Neutrophil (primary cell): Measurements from ENCODE around the gene MYBPH.

ENCODE experiments used
- H3K27ac ChIP-seq: fragments of 200-600 bp; sonication (generic); 2 replicates; pipeline ENCODE4 v1.5.1; 2016; ENCODE audit warnings: mild to moderate bottlenecking, moderate library complexity
- H3K27me3 ChIP-seq: fragments of 200-600 bp; sonication (generic); 2 replicates; pipeline ENCODE4 v1.6.0; 2016; ENCODE audit warnings: mild to moderate bottlenecking
- H3K36me3 ChIP-seq: fragments of 200-600 bp; sonication (generic); 2 replicates; pipeline ENCODE4 v1.5.1; 2017
- H3K4me1 ChIP-seq, 2 experiments: fragments of 200-600 bp in 1 of 2; sonication (generic) in 1 of 2; 1 replicate in 1 of 2; 2 replicates in 1 of 2; pipeline versions ENCODE4 v1.5.1 to v1.6.1; 2013 to 2016; ENCODE audit warnings: low read depth in 1 of 2, low read length in 1 of 2, mild to moderate bottlenecking in 1 of 2, moderate library complexity in 1 of 2; ENCODE audit not compliant: control insufficient read depth in 1 of 2, insufficient read depth in 1 of 2
- H3K4me3 ChIP-seq, 2 experiments: fragments of 200-600 bp in 1 of 2; sonication (generic) in 1 of 2; 1 replicate in 1 of 2; 2 replicates in 1 of 2; pipeline ENCODE4 v1.5.1; 2013 to 2016; ENCODE audit warnings: low read depth in 1 of 2, low read length in 1 of 2, mild to moderate bottlenecking in 1 of 2, moderate library complexity in 1 of 2
- H3K9me3 ChIP-seq: fragments of 200-600 bp; sonication (generic); 2 replicates; pipeline ENCODE4 v1.5.1; 2016
- TF ChIP-seq, protein P1 (sequence below): fragments of 200-600 bp; sonication (generic); IDR thresholded peaks from 2 replicates; pipeline ENCODE4 v1.5.1; 2016; ENCODE audit warnings: antibody characterized with exemption

MYBPH gene

DNA sequence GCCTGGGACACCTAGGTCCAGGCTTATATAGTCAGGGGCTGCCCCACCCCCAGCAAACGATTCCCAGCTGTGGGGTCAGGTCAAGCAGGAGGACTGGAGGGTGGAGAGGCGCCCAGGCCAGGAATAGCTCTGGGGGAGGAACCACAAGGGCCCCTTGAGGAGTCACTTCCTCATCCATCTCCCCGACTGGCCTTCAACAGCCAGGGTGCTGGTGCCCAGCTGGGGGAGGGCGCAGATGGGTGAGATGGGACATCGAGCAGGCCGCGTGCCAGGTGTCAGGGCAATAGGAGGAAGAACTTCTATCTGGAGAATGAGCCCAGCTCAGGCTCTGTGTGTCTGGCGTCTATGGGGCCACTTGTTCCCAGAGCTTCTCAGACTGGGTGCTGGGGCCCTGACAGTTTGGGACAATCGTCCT is 208 bp upstream of the MYBPH start:
- H3K27me3 ChIP-seq = no peaks in the 10 kb centered on the region
- TF ChIP-seq, protein P1, sequence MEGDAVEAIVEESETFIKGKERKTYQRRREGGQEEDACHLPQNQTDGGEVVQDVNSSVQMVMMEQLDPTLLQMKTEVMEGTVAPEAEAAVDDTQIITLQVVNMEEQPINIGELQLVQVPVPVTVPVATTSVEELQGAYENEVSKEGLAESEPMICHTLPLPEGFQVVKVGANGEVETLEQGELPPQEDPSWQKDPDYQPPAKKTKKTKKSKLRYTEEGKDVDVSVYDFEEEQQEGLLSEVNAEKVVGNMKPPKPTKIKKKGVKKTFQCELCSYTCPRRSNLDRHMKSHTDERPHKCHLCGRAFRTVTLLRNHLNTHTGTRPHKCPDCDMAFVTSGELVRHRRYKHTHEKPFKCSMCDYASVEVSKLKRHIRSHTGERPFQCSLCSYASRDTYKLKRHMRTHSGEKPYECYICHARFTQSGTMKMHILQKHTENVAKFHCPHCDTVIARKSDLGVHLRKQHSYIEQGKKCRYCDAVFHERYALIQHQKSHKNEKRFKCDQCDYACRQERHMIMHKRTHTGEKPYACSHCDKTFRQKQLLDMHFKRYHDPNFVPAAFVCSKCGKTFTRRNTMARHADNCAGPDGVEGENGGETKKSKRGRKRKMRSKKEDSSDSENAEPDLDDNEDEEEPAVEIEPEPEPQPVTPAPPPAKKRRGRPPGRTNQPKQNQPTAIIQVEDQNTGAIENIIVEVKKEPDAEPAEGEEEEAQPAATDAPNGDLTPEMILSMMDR = no peak

DNA sequence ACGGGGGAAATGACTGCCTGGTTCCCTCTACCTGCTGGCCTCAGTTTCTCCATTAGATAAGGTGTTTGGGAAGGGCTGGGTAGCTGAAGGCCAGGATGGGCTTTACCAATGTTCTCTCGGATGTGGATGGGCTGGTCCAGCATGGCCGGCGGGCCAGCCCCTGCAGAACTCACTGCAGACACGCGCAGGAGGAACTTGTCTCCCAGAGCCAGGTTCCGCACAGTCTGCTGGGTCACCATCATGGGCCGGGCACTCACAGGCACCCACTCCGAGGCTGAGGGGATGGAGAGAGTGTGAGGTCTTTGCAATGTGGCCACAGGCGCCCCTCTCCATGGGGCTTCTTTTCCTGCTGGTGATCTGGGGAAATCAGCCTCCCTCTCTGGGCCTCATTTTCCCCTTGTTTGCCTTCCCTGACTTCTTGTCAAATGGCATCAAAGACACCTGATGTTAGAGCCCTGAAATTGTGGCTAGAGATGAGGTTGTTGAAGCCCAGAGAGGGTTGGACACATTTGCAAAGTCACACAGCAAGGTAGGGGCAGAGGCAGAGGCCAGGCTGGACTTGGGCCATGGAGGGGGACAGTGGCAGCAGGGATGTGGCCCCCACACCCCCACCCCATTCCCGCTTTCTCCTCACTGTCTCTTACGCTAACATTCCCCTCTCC is 1.2 kb downstream of the MYBPH start:
- Histone ChIP-seq H3K27me3 (no peaks in the 10 kb centered on the region), H3K4me3 (no peak overlapping the region), H3K36me3 (peaks cover 26% of the 10 kb centered on the region), H3K4me1 (peaks cover 20 to 26% of the 10 kb centered on the region in 2 experiments), H3K27ac (no peak overlapping the region), H3K9me3 (no peaks in the 10 kb centered on the region)
- TF ChIP-seq, protein P1 = no peak

More for the DNA sequence above, 208 bp upstream of the MYBPH start:
- Histone ChIP-seq H3K9me3 (no peaks in the 10 kb centered on the region), H3K4me1 (peaks cover 22 to 26% of the 10 kb centered on the region in 2 experiments), H3K36me3 (peaks cover 40% of the 10 kb centered on the region), H3K4me3 (no peak overlapping the region), H3K27ac (peak overlapping the region; percentile 95)

DNA sequence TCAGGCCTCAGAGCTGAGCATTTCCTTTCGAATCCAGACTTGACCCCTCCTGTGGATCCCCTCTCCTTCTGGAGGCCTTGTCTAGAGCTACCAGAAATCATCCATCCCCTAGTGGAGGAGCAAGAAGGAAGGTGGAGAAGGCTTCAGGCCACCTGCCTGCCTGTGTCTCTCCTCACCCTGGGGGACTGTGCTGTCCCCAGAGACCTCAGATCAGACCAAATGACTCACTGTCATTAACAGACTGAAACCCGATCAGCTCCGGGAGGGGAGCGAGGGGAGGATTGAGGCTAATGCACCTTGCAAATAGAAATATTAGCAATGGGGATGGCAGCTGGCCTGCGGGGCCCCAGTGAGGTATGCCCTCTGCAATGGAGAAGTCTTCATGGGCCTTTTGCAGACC is 2.1 kb downstream of the MYBPH start:
- Histone ChIP-seq H3K36me3 (peaks cover 18% of the 10 kb centered on the region), H3K4me3 (no peak overlapping the region), H3K27me3 (no peaks in the 10 kb centered on the region), H3K4me1 (peaks cover 20% of the 10 kb centered on the region in 2 experiments), H3K9me3 (no peaks in the 10 kb centered on the region), H3K27ac (no peak overlapping the region)
- TF ChIP-seq, protein P1 = no peak

DNA sequence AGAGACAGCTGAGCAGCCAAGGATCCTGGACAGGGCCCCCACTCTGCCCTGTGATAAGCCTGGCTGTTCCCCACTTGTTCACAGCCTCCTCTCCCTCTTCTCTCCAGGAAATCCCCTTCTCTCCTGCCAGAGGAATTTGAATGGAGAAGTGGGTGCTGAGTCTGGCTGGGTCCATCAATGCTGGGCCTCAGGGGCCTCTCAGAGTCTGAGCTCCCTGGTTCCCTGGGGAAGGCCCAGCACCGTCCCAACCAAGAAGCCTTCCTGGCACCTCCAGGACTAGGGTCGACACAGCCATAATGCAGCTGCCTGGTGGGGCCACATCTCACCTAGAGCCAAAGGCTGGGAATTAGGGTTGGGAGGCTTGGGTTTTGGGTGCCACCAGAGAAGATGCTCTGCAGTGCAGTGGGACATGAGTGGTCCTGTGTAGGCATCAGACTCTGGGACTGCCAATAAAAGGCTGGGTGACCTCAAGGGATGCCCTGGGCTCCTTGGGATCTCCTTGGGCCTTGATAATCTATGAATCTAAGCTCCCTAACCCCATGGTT is 2.5 kb downstream of the MYBPH start:
- TF ChIP-seq, protein P1 = no peak
- no peaks in the 10 kb centered on the region for H3K27me3 ChIP-seq
- H3K4me3 ChIP-seq = no peak overlapping the region
- peaks cover 20% of the 10 kb centered on the region in 2 experiments for H3K4me1 ChIP-seq
- H3K36me3 ChIP-seq = peaks cover 13% of the 10 kb centered on the region
- H3K27ac ChIP-seq = no peak overlapping the region
- H3K9me3 ChIP-seq = no peaks in the 10 kb centered on the region

DNA sequence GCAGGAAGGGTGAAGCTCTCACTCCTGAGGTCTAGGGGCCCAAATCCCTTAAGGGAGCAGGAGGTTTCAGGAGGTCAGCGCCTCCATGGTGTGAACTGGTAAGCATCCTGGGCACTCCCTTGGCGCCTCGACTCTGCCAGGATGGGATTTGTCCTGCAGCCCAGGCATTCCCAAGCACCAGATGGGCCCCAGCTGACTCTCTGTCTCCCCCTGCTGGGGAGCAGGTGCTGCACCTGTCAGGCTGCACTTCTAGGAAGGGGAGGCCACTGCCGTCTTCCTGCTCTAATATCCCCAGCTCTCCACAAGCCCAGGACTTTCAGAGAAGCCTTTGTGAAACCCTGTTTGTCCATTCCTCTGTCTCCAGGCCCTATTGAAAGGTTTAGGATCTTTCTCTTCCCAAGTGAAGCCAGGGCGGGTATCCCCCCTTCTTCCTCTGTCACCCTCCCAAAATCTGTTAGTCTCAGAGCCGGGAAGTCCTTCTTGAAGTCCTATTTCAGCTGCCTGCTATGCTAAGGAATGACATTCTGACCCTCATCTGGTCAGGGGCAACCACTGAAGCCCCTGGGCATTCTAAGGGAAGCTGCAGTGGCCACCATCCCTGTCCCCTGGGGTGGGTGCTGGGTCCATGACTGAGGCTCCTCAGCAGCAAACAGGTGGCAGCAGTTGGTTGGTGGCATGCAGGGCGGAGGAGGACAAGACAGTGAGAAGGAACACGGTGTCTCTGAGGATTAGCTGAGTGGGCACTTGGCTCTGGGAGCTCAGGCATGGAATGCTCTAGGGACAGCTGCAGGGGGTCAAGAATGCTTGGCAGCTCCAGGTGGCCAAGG is 3.2 kb downstream of the MYBPH start:
- no peak overlapping the region for H3K4me3 ChIP-seq
- H3K27me3 ChIP-seq = no peaks in the 10 kb centered on the region
- H3K36me3 ChIP-seq = peaks cover 6% of the 10 kb centered on the region
- TF ChIP-seq, protein P1 = peak; percentile 82
- no peak overlapping the region for H3K27ac ChIP-seq
- no peaks in the 10 kb centered on the region for H3K9me3 ChIP-seq
- H3K4me1 ChIP-seq = peaks cover 20% of the 10 kb centered on the region in 2 experiments
